ENCODE data around the gene ZFYVE16. TPM values are rescaled to one million over a fixed set of nuclear protein-coding genes. Genes with fewer than 3 reads are reported as not detected.

Gene ZFYVE16
- total and polyA plus RNA-seq, 2 of the 13 experiments (the other 11 are each of a cell fraction or from before 2014, with no cell fraction given), result 9.3 to 33.3 TPM

GRCh38 chr5:80407735-80408483, at the start of gene ZFYVE16 (continued):
- TF ChIP-seq MTERF4 (CRISPR knock-in tag; IDR thresholded peaks at IDR 0.05) (0 out of 2 replicates have a peak, but pooled peaks have one; percentile 66), KLF16 (CRISPR knock-in tag; IDR thresholded peaks at IDR 0.05) (no peak; a peak in 1 of 4 replicates), NR2F1 (CRISPR knock-in tag; IDR thresholded peaks at IDR 0.05) (0 out of 4 replicates have a peak, but pooled peaks of 1 of the 2 experiments have one; percentile 22), ZNF232 (CRISPR knock-in tag; IDR thresholded peaks at IDR 0.05; ENCODE audit: borderline replicate concordance) (no peak), GRHL1 (CRISPR knock-in tag; conservative IDR thresholded peaks at IDR 0.05) (no peak), NPAS2 (CRISPR knock-in tag; IDR thresholded peaks at IDR 0.05; ENCODE audit: borderline replicate concordance) (no peak), KLF15 (CRISPR knock-in tag; IDR thresholded peaks at IDR 0.05; ENCODE audit: borderline replicate concordance) (no peak; the same call in 1 of the 2 replicates), CENPT (CRISPR knock-in tag; IDR thresholded peaks at IDR 0.05; ENCODE audit: low read depth) (no peak), HOXA7 (CRISPR knock-in tag; IDR thresholded peaks at IDR 0.05) (no peak), THAP11 (CRISPR knock-in tag; IDR thresholded peaks at IDR 0.05) (peak; percentile 63), ZFP1 (CRISPR knock-in tag; IDR thresholded peaks at IDR 0.05) (no peak; the same call in 1 of the 2 replicates), STAT5B (CRISPR knock-in tag; IDR thresholded peaks at IDR 0.05) (no peak), ZNF276 (CRISPR knock-in tag; IDR thresholded peaks at IDR 0.05; ENCODE audit: low read depth) (no peak), ZNF556 (CRISPR knock-in tag; IDR thresholded peaks at IDR 0.05; ENCODE audit: borderline replicate concordance) (no peak; the same call in 1 of the 2 replicates), HOXD1 (CRISPR knock-in tag; IDR thresholded peaks at IDR 0.05) (no peak), ZBTB7B (CRISPR knock-in tag; IDR thresholded peaks at IDR 0.05) (peak; percentile 73; the same call in 1 of the 2 replicates)
- TF ChIP-seq, protein P1, sequence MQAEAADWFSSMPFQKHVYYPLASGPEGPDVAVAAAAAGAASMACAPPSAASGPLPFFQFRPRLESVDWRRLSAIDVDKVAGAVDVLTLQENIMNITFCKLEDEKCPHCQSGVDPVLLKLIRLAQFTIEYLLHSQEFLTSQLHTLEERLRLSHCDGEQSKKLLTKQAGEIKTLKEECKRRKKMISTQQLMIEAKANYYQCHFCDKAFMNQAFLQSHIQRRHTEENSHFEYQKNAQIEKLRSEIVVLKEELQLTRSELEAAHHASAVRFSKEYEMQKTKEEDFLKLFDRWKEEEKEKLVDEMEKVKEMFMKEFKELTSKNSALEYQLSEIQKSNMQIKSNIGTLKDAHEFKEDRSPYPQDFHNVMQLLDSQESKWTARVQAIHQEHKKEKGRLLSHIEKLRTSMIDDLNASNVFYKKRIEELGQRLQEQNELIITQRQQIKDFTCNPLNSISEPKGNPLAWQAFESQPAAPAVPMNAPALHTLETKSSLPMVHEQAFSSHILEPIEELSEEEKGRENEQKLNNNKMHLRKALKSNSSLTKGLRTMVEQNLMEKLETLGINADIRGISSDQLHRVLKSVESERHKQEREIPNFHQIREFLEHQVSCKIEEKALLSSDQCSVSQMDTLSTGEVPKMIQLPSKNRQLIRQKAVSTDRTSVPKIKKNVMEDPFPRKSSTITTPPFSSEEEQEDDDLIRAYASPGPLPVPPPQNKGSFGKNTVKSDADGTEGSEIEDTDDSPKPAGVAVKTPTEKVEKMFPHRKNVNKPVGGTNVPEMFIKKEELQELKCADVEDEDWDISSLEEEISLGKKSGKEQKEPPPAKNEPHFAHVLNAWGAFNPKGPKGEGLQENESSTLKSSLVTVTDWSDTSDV (CRISPR knock-in tag; IDR thresholded peaks at IDR 0.05), result peak; percentile 64; the same call in 1 of the 2 replicates
- TF ChIP-seq, protein P2, sequence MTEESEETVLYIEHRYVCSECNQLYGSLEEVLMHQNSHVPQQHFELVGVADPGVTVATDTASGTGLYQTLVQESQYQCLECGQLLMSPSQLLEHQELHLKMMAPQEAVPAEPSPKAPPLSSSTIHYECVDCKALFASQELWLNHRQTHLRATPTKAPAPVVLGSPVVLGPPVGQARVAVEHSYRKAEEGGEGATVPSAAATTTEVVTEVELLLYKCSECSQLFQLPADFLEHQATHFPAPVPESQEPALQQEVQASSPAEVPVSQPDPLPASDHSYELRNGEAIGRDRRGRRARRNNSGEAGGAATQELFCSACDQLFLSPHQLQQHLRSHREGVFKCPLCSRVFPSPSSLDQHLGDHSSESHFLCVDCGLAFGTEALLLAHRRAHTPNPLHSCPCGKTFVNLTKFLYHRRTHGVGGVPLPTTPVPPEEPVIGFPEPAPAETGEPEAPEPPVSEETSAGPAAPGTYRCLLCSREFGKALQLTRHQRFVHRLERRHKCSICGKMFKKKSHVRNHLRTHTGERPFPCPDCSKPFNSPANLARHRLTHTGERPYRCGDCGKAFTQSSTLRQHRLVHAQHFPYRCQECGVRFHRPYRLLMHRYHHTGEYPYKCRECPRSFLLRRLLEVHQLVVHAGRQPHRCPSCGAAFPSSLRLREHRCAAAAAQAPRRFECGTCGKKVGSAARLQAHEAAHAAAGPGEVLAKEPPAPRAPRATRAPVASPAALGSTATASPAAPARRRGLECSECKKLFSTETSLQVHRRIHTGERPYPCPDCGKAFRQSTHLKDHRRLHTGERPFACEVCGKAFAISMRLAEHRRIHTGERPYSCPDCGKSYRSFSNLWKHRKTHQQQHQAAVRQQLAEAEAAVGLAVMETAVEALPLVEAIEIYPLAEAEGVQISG (CRISPR knock-in tag; IDR thresholded peaks at IDR 0.05), result peak; percentile 64
